Fibroblast of lung (primary cell): ENCODE measurements around the gene TRAPPC12. TPM values are rescaled to one million over a fixed set of nuclear protein-coding genes. Genes with fewer than 3 reads are reported as not detected.

ENCODE experiments used
- DNase-seq, 2 donors: peaks; one replicate each; pipeline versions ENCODE4 v3.0.0 to v3.0.0-alpha.2; 2010; ENCODE audit warnings: low read depth in 2 of 2
- H2AFZ ChIP-seq: 2 replicates; pipeline ENCODE4 v1.5.1; 2012; ENCODE audit warnings: low read length, control low read depth, inconsistent platforms
- H3K27ac ChIP-seq: 2 replicates; pipeline ENCODE4 v1.5.1; 2011; ENCODE audit warnings: low read length, control low read depth; ENCODE audit not compliant: insufficient read depth
- H3K27me3 ChIP-seq: 2 replicates; pipeline ENCODE4 v1.5.1; 2011; ENCODE audit warnings: mild to moderate bottlenecking, low read length; ENCODE audit not compliant: control insufficient read depth, insufficient read depth
- H3K36me3 ChIP-seq: 2 replicates; pipeline ENCODE4 v1.5.1; 2011; ENCODE audit warnings: low read length; ENCODE audit not compliant: control insufficient read depth, insufficient read depth
- H3K4me1 ChIP-seq: 2 replicates; pipeline ENCODE4 v1.5.1; 2011; ENCODE audit warnings: low read length; ENCODE audit not compliant: control insufficient read depth, insufficient read depth; ENCODE audit errors: extremely low read depth
- H3K4me2 ChIP-seq: 2 replicates; pipeline ENCODE4 v1.5.1; 2011; ENCODE audit warnings: low read length, control low read depth; ENCODE audit not compliant: insufficient read depth; ENCODE audit errors: extremely low read depth
- H3K4me3 ChIP-seq, 4 experiments: fragments of 200-600 bp in 1 of 4; sonication (generic) in 1 of 4; replicated peaks in 1 of 4; 2 replicates each; pipeline ENCODE4 v1.5.1; 2011 to 2016; ENCODE audit warnings: low read length in 4 of 4, low read depth in 3 of 4, mild to moderate bottlenecking in 3 of 4, control low read depth in 2 of 4, inconsistent platforms in 1 of 4, mixed read lengths in 1 of 4; ENCODE audit not compliant: insufficient read depth in 1 of 4; ENCODE audit errors: control extremely low read depth in 1 of 4
- H3K79me2 ChIP-seq: 2 replicates; pipeline ENCODE4 v1.5.1; 2012; ENCODE audit warnings: mild to moderate bottlenecking, low read length, inconsistent platforms; ENCODE audit not compliant: control insufficient read depth, insufficient read depth
- H3K9ac ChIP-seq: 2 replicates; pipeline ENCODE4 v1.5.1; 2011; ENCODE audit warnings: mild to moderate bottlenecking, low read length, control low read depth; ENCODE audit not compliant: insufficient read depth
- H3K9me3 ChIP-seq: 2 replicates; pipeline ENCODE4 v1.5.1; 2012; ENCODE audit warnings: low read depth, low read length; ENCODE audit not compliant: control insufficient read depth, insufficient read depth
- H4K20me1 ChIP-seq: 2 replicates; pipeline ENCODE4 v1.5.1; 2011; ENCODE audit warnings: low read length; ENCODE audit not compliant: control insufficient read depth, insufficient read depth; ENCODE audit errors: extremely low read depth
- EZH2 ChIP-seq: IDR thresholded peaks from 2 replicates; pipeline ENCODE4 v1.5.1; 2012; ENCODE audit warnings: low read length, control low read depth, mild to moderate bottlenecking; ENCODE audit errors: missing control alignments
- polyA plus RNA-seq, 2 donors: library from polyadenylated mRNA; depleted of rRNA in 1 of 2; stranded (reverse) in 1 of 2; unstranded in 1 of 2; fragments of >200 nt; gene quantifications; 2 replicates each; pipeline ENCODE4 v1.2.1, GENCODE V29; 2011 to 2012; ENCODE audit warnings: missing spikeins in 1 of 2
- total RNA-seq: library from RNA; depleted of rRNA; stranded (reverse); fragments of >200 nt; gene quantifications from 2 replicates; pipeline ENCODE4 v1.2.1, GENCODE V29; 2014
- TF ChIP-seq, protein P1 (sequence below), 2 donors: IDR thresholded peaks in 1 of 2; conservative IDR thresholded peaks in 1 of 2; 1 replicate in 1 of 2; 2 replicates in 1 of 2; pipeline ENCODE4 v1.5.1; 2011 to 2012; ENCODE audit warnings: low read length in 2 of 2, control low read depth in 1 of 2, inconsistent platforms in 1 of 2, low read depth in 1 of 2, mild to moderate bottlenecking in 1 of 2

Gene TRAPPC12
- total and polyA plus RNA-seq, 2 donors (not counting 1 experiment from before 2014, with no cell fraction given) = 33.7 to 53.2 TPM

DNA sequence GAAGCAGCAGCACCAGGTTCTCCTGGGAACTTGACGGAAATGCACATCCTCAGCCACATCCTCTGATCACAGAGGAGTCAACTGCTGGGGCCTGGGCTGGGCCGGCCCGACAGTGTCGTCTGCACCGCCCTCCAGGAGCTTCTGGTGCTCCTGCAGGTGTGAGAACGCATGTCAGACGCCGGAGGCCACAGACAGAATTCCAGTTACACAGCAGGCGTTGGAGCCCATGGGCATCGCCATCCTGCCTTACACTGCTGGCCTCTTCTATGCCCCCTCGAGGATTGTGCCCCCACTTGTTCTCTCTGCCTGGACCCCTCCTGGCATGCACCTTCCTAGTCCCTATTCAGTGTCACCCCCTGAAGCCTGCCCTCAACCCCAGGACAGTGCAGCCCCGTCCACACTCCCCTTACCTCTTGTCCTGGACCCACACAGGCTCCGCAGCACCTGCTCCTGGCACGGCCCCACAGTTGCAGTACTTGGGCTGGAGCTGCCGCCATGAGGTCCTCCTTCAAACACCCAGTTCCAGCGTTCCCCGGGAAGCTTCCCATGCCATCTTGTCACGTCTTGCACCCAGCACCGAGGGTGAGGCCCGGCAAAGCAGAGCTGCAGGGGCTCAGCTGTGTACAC is 102.4 kb downstream of the TRAPPC12 start:
- peaks cover 7% of the 10 kb centered on the region for H3K36me3 ChIP-seq
- no peaks in the 10 kb centered on the region for H4K20me1 ChIP-seq
- no peak overlapping the region for H3K4me2 ChIP-seq
- no peaks in the 10 kb centered on the region for H3K9me3 ChIP-seq
- H2AFZ ChIP-seq = no peak overlapping the region
- H3K27ac ChIP-seq = no peak overlapping the region
- H3K4me1 ChIP-seq = no peaks in the 10 kb centered on the region
- H3K9ac ChIP-seq = no peak overlapping the region
- DNase-seq = no peak
- TF ChIP-seq EZH2 = no peak
- TF ChIP-seq, protein P1, sequence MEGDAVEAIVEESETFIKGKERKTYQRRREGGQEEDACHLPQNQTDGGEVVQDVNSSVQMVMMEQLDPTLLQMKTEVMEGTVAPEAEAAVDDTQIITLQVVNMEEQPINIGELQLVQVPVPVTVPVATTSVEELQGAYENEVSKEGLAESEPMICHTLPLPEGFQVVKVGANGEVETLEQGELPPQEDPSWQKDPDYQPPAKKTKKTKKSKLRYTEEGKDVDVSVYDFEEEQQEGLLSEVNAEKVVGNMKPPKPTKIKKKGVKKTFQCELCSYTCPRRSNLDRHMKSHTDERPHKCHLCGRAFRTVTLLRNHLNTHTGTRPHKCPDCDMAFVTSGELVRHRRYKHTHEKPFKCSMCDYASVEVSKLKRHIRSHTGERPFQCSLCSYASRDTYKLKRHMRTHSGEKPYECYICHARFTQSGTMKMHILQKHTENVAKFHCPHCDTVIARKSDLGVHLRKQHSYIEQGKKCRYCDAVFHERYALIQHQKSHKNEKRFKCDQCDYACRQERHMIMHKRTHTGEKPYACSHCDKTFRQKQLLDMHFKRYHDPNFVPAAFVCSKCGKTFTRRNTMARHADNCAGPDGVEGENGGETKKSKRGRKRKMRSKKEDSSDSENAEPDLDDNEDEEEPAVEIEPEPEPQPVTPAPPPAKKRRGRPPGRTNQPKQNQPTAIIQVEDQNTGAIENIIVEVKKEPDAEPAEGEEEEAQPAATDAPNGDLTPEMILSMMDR (conservative IDR thresholded peaks at IDR 0.05 in 1 of 2, IDR thresholded peaks at IDR 0.05 in 1 of 2; ENCODE audit: low read depth in 1 of 2, low read length in 2 of 2) = no peak
- no peak overlapping the region for H3K4me3 ChIP-seq
- H3K27me3 ChIP-seq = no peaks in the 10 kb centered on the region
- no peaks in the 10 kb centered on the region for H3K79me2 ChIP-seq

DNA sequence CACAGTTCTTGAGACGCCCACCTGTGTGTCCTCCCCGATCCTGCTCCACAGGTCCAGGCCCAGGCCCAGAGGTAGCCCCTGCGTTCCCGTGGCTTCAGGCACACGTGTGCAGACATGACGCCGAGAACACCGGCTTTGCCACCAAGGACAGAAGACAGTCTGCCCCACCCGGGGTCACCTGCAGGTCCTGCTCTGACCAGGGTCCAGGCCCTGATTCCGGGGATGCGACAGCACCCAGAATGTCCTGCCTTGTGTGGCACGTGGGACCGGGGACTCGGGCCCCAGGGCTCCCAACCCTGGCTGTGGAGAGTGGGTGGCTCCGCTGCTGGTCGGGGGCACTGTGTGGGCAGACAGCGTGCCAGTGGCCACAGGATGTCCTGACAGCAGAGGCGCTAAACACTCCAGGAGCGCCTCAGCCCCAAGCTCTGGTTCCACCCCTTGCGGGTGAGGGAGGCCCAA is 102.9 kb downstream of the TRAPPC12 start:
- Histone ChIP-seq H3K9me3 (no peaks in the 10 kb centered on the region), H3K9ac (no peak overlapping the region), H4K20me1 (no peaks in the 10 kb centered on the region), H3K4me1 (no peaks in the 10 kb centered on the region), H3K4me2 (no peak overlapping the region), H3K27me3 (no peaks in the 10 kb centered on the region), H3K4me3 (no peak overlapping the region), H3K79me2 (no peaks in the 10 kb centered on the region), H3K36me3 (peaks cover 7% of the 10 kb centered on the region), H2AFZ (no peak overlapping the region), H3K27ac (no peak overlapping the region)
- TF ChIP-seq, protein P1 (conservative IDR thresholded peaks at IDR 0.05 in 1 of 2, IDR thresholded peaks at IDR 0.05 in 1 of 2; ENCODE audit: low read depth in 1 of 2, low read length in 2 of 2) = no peak
- TF ChIP-seq EZH2 = no peak
- no peak for DNase-seq

DNA sequence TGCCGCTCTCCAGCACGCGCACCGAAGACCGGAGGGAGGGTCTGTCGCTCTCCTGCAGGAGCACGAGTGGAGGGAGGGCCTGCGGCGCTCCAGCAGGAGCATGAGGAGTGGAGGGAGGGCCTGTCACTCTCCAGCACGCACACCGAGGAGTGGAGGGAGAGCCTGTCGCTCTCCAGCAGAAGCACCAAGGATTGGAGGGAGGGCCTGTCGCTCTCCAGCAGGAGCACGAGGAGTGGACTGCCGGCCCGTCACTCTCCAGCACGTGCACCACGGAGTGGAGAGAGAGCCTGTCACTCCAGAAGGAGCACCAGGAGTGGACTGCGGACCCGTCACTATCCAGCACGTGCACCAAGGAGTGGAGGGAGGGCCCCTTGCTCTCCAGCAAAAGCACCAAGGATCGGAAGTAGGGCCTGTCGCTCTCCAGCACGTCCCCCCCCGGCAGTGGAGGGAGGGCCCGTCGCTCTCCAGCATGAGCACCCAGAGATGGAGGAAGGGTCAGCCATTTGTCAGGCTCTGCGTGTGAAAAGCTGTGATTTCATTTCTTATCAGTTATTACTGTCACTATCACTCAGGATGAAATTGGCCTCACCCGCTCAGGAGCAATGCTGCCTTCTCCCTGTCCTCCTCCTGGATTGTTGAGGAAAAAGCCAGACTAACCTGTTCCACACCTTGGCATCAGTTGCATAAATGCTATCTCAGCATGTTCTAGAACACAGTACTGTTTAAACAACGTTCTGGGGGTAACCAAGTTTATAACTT is 103.9 kb downstream of the TRAPPC12 start:
- DNase-seq = peak; percentile 91 to 93
- TF ChIP-seq, protein P1 (conservative IDR thresholded peaks at IDR 0.05 in 1 of 2, IDR thresholded peaks at IDR 0.05 in 1 of 2; ENCODE audit: low read depth in 1 of 2, low read length in 2 of 2) = no peak
- no peak for TF ChIP-seq EZH2
- no peak overlapping the region for H3K9ac ChIP-seq
- no peaks in the 10 kb centered on the region for H3K27me3 ChIP-seq
- H3K4me3 ChIP-seq = no peak overlapping the region
- H2AFZ ChIP-seq = no peak overlapping the region
- H3K9me3 ChIP-seq = no peaks in the 10 kb centered on the region
- no peaks in the 10 kb centered on the region for H4K20me1 ChIP-seq
- H3K27ac ChIP-seq = no peak overlapping the region
- no peak overlapping the region for H3K4me2 ChIP-seq
- H3K4me1 ChIP-seq = no peaks in the 10 kb centered on the region
- peaks cover 7% of the 10 kb centered on the region for H3K36me3 ChIP-seq
- H3K79me2 ChIP-seq = no peaks in the 10 kb centered on the region
